Right cardiac atrium (tissue), 5 donors: ENCODE data around the gene PWP2. TPM values are rescaled to one million over a fixed set of nuclear protein-coding genes. Genes with fewer than 3 reads are reported as not detected.
A peak's percentile ranks its signal among the peaks of the same experiment; 100 is the strongest.
"Not testable (repeated sequence)": the region's sequence is repeated elsewhere in the genome, so short reads cannot be mapped to it uniquely, and the experiment has no call there.

Source experiments
- ATAC-seq, 2 donors: fragments of 200-7000 bp; cut with Tn5 transposase; one replicate each; pipeline versions ENCODE4 v1.8.0 to v1.9.1; 2020; ENCODE audit warnings: moderate library complexity in 2 of 2, mild to moderate bottlenecking in 1 of 2
- DNase-seq, 3 donors: peaks; one replicate each; pipeline ENCODE4 v3.0.0-alpha.2; 2020
- H3K27ac ChIP-seq: one replicate; pipeline ENCODE4 v1.5.1; 2013; ENCODE audit warnings: mild to moderate bottlenecking, low read length, control low read depth, moderate library complexity
- H3K27me3 ChIP-seq: one replicate; pipeline ENCODE4 v1.6.1; 2013; ENCODE audit not compliant: control insufficient read depth, insufficient read depth
- H3K4me1 ChIP-seq: one replicate; pipeline ENCODE4 v1.6.1; 2013; ENCODE audit warnings: low read length; ENCODE audit not compliant: control insufficient read depth, insufficient read depth
- H3K4me3 ChIP-seq: one replicate; pipeline ENCODE4 v1.5.1; 2013; ENCODE audit warnings: low read length, control low read depth
- H3K9me3 ChIP-seq: one replicate; pipeline ENCODE4 v1.6.1; 2013; ENCODE audit warnings: low read length; ENCODE audit not compliant: control insufficient read depth
- WGBS: extraction: QIAGEN DNeasy Blood & Tissue Kit; methylation state at CpG from one replicate; pipeline ENCODE4 v1.1.7; 2013; 5-methylcytosine and 5-hydroxymethylcytosine counted together
- intact Hi-C, 4 donors: fragments of 100-400 bp; cut with DNase I; formaldehyde crosslinking; loops; one replicate each; pipeline versions ENCODE4 v1.11.0 to v1.14.0; 2022 to 2023
- long read RNA-seq, 4 donors: library from polyadenylated mRNA; unstranded; transcript quantifications; one replicate each; pipeline ENCODE4 v2.0.0, GENCODE V29; 2020 to 2021
- polyA plus RNA-seq: library from polyadenylated mRNA; stranded (reverse); fragments of 200-250 nt; gene quantifications from one replicate; pipeline ENCODE4 v1.2.3, GENCODE V29; 2013
- total RNA-seq, 4 donors: library from RNA; stranded (reverse); fragmentation: NEBNext Ultra II Directional; extraction: Animal tissue kit (Norgen Biotek cat#: 25700); gene quantifications; one replicate each; pipeline ENCODE4 v1.2.1, GENCODE V29; 2021
- donor health status: healthy with polysubstance abuse.
- donor health status: DM: no; HTN: yes; CAD: no.
- donor health status: DM: no; HTN: no; CAD: no.
- donor health status: DM: no; HTN: yes; CAD: no; lungs with severe emphysema.
- donor health status: DM: yes; HTN: yes; CAD: no.

PWP2 gene
- total RNA-seq (1 to 10 TPM in 3 of 4 donors, under 1 TPM in 1; 0.94 to 8.9 (median 2.3) TPM), polyA plus RNA-seq (1.6 TPM)
- long read RNA-seq, donor 1: 0 reads
- long read RNA-seq, donor 2, transcript PWP2-201 (21 exons, 3,297 nt): major isoform, 17 of 22 reads
- long read RNA-seq, donor 2, partial matches to known transcripts: 4 of 22 reads
- long read RNA-seq, donor 2, other reads (novel, unspliced or antisense): 1 of 22 reads
- long read RNA-seq, donor 3: 0 reads
- long read RNA-seq, donor 4: 0 reads

DNA sequence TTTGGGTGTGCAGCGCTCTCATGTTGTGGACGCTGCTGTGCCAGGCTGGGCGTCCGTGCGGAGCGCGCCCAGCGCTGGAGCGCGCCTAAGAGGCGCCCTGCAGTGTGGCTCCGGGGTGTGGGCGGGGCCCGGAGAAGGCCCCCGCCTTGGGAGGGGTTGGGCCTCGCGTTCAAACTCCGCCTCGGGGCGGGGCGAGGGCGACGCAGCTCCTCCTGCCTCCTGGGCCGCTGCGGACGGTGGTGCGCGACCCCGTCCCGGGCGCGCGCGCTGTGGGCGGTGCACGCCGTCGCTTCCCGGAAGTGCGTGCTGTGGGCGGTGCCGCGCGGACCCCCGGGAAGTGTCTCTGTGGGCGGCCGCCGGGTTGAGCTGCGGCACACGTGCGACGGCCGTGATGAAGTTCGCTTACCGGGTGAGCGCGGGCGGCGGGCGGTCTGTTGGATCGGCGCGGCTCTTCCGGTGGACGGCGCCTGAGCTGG lies at the start of gene PWP2:
TSS of gene PWP2 (plus strand) at position 374 of the 476 bp plus-strand sequence. CDS start at position 392, 18 bp downstream.
- 0% methylated on average over 13 of the region's 66 CpGs for WGBS
- ATAC-seq (peak; percentile 97 to 98), DNase-seq (peak; percentile 45 to 71 (median 46))
- H3K27me3 ChIP-seq, H3K4me1 ChIP-seq, H3K9me3 ChIP-seq, H3K27ac ChIP-seq, H3K4me3 ChIP-seq, intact Hi-C loops: not testable (repeated sequence)

DNA sequence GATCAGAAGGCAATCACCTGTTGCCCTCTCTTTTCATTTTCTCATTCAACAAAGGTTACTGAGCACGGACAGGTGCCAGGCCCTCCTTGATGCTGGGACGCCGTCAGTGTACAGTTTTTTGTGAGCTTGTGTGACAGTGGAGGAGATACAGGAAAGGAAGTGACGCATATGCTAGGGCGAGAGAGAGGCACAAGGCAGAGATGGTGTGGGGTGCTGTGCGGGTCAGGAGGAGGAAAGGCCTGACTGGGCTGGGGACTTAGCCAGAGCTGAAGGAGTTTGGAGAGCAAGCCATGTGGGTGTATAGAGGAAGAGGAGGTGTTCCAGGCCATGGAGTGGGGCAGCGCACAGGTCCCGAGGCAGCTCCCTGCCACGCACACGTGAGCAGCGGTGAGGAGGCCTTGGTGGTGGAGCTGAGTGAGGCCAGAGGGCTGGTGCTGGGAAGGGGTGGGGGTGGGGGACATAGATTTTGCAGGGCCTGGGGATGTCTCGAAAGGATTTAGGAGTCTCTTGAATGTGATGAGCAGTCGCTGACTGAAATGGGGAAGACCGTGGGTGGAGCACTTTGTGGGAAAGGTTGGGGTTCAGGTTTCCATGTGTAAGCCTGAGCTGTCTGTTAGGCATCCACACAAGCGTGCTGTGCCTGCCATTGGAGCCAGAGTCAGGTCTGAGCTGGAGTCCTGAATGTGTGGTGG lies 49.1 kb upstream of the PWP2 start:
- DNase-seq (no peak), ATAC-seq (no peak)
- H3K9me3 ChIP-seq: no peaks in the 10 kb centered on the region
- H3K4me1 ChIP-seq: peaks cover 2% of the 10 kb centered on the region
- no peaks in the 10 kb centered on the region for H3K27me3 ChIP-seq
- H3K4me3 ChIP-seq: no peak overlapping the region
- H3K27ac ChIP-seq: no peak overlapping the region
- 93% methylated on average over 15 of the region's 15 CpGs for WGBS
- intact Hi-C loops: no loop called here

DNA sequence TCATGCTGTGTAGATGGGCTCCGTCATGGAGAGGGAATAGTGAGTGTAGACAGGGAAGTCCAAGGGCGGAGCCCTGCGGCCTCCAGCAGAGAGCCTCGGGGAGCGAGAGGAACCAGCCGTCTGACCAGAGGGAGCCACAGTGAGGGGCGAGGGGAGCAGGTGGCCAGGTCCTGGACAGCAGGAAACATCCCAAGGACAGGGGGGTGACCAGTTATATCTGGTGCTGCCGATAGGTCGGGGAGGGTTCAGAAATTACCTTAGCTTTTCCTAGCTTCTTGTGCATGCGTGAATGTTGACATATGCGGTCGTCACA lies 48.6 kb upstream of the PWP2 start:
- intact Hi-C loops: no loop called here
- Histone ChIP-seq H3K4me3 (no peak overlapping the region), H3K27ac (no peak overlapping the region), H3K27me3 (no peaks in the 10 kb centered on the region), H3K4me1 (peaks cover 2% of the 10 kb centered on the region), H3K9me3 (no peaks in the 10 kb centered on the region)
- no peak for DNase-seq
- 95% methylated on average over 12 of the region's 12 CpGs for WGBS
- ATAC-seq: no peak

DNA sequence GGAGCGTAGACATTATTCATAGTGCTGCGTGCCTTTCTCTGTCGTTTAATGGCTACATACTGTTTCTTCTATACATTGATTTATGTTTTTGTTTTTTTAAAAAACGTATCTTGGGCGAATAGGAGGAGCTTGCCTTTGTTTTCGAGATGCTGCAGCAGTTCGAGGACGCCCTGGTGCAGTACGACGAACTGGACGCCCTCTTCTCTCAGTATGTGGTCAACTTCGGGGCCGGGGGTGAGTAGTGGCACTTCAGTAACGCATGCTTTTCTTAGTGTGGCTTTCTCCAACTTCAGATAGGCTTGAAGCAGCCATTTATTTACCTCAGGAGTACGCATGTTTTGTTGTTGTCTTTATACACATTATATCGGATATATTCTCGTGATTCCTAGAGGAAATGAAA lies 48.2 kb upstream of the PWP2 start:
- ATAC-seq: no peak
- no peak overlapping the region for H3K4me3 ChIP-seq
- no peaks in the 10 kb centered on the region for H3K9me3 ChIP-seq
- intact Hi-C loops: no loop called here
- WGBS: 95% methylated on average over 17 of the region's 17 CpGs
- H3K27ac ChIP-seq: no peak overlapping the region
- peaks cover 2% of the 10 kb centered on the region for H3K4me1 ChIP-seq
- no peak for DNase-seq
- no peaks in the 10 kb centered on the region for H3K27me3 ChIP-seq

DNA sequence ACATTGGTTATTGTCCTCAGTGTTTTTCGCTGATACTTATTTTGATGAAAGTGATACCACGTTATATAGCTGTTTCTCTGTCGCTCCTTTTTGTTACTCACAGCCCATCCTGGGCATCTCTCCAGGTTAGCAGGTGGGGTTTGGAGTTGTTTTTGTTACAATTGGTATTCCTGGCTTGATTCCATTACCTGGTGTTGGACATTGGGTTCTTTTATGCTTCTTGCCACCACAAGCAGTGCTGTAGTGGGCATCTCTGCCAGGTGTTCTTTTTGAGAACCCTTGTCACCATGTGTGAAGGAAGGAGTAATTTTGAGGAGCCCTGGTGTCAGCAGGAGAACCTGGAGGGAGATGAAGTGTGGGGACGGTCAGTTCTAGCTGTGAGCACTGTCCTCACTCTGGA lies 47.5 kb upstream of the PWP2 start:
- intact Hi-C loops: no loop called here
- ATAC-seq: no peak
- 87% methylated on average over 4 of the region's 4 CpGs for WGBS

DNA sequence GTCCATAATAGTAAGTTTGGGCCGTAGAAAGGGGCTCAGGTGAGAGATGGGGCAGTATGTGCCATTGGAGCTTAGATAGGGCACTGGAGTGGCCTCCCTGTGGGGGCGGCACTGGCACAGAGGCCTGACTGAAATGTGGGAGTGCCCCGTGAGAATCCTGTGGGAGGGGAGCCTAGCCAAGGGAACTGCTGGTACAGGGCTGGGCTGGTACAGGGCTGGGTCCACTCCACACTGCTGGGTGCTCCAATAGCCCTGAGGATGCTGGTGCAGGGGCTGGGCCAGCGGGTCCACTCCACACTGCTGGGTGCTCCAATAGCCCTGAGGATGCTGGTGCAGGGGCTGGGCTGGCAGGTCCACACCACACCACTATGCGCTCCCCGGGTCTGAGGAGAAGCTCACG lies 44.8 kb upstream of the PWP2 start:
- peak; percentile 30 to 34 for ATAC-seq
- no peaks in the 10 kb centered on the region for H3K9me3 ChIP-seq
- H3K4me3 ChIP-seq: no peak overlapping the region
- intact Hi-C loops: no loop called here
- no peak overlapping the region for H3K27ac ChIP-seq
- H3K27me3 ChIP-seq: no peaks in the 10 kb centered on the region
- H3K4me1 ChIP-seq: no peaks in the 10 kb centered on the region
- DNase-seq: no peak
- WGBS: 91% methylated on average over 7 of the region's 7 CpGs

More for the DNA sequence above, 47.5 kb upstream of the PWP2 start:
- H3K27me3 ChIP-seq: no peaks in the 10 kb centered on the region
- no peak for DNase-seq
- H3K9me3 ChIP-seq: no peaks in the 10 kb centered on the region
- peaks cover under 1% of the 10 kb centered on the region for H3K4me1 ChIP-seq
- H3K4me3 ChIP-seq: no peak overlapping the region
- no peak overlapping the region for H3K27ac ChIP-seq

DNA sequence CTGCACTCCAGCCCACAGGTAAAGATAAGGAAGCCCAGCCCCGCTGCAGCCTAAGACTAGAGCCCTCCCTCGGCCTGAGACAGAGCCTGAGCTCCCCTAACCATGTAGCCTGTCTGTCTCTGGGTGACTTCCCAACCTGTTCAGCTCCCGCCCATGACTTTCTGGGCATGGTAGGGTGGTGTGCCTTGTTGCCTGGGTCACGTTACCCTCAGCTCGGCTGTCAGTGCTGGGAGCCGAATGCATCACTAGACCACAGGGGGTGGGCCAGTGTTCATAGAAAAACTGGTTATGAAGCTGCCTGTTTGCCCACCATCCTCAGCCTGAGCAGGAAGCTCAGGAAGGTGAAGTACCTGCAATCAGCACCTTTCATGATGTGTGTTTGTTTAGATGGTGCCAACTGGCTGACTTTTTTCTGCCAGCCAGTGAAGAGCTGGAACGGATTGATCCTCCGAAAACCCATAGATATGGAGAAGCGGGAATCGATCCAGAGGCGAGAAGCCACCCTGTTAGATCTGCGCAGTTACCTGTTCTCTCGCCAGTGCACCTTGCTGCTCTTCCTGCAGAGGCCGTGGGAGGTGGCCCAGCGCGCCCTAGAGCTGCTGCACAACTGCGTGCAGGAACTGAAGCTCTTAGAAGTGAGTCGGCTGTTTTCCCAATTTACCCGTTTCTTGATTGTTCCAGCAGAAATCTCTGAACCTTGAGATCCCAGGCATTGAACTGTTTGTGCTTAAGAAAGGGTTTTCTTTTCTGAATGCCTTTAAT lies 43.9 kb upstream of the PWP2 start:
- 94% methylated on average over 19 of the region's 19 CpGs for WGBS
- Histone ChIP-seq H3K4me3 (no peak overlapping the region), H3K27ac (no peak overlapping the region), H3K9me3 (no peaks in the 10 kb centered on the region), H3K4me1 (no peaks in the 10 kb centered on the region), H3K27me3 (no peaks in the 10 kb centered on the region)
- ATAC-seq: no peak
- intact Hi-C loops: no loop called here
- no peak for DNase-seq

DNA sequence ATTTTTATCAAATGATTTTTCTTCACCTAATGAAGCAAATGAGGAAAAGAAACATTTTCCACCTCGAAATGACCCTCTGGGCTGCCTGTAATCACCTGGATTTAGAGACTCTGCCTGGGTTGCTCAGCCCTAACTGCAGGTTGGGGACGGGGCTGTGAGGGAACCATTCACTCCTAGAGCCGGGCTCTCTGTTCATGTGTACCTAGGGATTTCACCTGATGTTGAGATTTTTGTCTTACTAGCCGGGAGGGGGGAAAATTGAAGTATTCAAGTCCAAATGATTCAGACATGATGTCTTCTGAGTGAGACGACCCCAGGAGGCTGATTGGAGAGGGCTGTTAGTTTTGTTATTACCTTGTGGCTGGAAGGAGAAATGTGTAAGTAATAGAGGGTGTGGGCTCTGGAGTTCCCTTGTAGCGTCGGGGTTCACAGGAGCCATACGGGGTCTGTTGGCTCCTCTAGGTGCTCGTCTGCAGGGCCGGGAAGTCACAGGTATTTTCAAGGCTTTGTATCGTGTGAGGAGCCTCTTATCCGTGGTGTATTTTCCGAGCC lies 42.3 kb upstream of the PWP2 start:
- Histone ChIP-seq H3K27me3 (no peaks in the 10 kb centered on the region), H3K4me1 (no peaks in the 10 kb centered on the region), H3K27ac (no peak overlapping the region), H3K4me3 (no peak overlapping the region), H3K9me3 (no peaks in the 10 kb centered on the region)
- no peak for DNase-seq
- intact Hi-C loops: no loop called here
- ATAC-seq: no peak
- 92% methylated on average over 13 of the region's 13 CpGs for WGBS

DNA sequence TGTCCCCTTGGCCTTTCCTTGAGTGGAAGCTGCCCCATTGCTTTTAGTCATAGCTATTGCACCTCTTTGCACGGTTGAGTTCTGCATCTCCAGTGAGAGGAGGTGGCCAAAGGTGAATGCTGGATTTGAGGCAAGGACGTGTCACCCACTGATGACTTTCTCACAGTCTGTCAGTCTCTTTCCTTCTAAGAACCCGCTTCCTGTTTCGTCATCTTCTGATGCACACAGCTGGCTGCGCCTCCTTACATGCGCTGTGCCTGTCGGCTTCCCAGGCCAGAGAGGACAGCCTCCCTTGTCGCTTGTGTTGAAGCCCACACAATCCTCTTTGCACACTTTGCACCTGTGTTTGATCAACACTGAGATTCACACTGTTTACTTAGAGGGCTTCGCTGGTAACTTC lies 41.8 kb upstream of the PWP2 start:
- WGBS: 77% methylated on average over 9 of the region's 9 CpGs
- ATAC-seq: no peak
- Histone ChIP-seq H3K4me1 (no peaks in the 10 kb centered on the region), H3K9me3 (no peaks in the 10 kb centered on the region), H3K4me3 (no peak overlapping the region), H3K27ac (no peak overlapping the region), H3K27me3 (no peaks in the 10 kb centered on the region)
- DNase-seq: no peak
- intact Hi-C loops: no loop called here

DNA sequence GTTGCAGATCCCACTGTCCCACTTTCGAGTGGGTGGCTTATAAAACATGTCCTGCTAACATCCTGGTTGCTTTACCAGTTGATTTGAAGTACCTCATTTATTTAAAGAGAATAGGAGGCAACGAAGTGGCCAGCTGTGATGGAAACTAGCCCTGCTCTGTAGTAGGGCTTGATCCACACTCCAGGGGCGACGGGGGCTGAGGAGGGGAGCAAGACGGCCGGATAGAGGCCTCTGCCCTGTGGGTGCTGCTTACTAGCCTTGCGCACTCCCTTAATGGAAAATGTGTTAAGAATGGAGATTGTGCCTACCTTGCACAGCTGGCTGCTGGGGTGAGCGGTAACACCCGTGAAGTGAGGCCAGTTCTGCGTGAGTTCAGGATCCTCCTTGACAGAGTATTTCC lies 41.1 kb upstream of the PWP2 start:
- no peak for ATAC-seq
- Histone ChIP-seq H3K4me3 (no peak overlapping the region), H3K27ac (no peak overlapping the region), H3K4me1 (no peaks in the 10 kb centered on the region), H3K9me3 (no peaks in the 10 kb centered on the region), H3K27me3 (no peaks in the 10 kb centered on the region)
- 92% methylated on average over 10 of the region's 10 CpGs for WGBS
- intact Hi-C loops: no loop called here
- DNase-seq: no peak
